Measurements from ENCODE around the gene GNPAT.

The GNPAT gene

GRCh38 chr1:231240883-231241735 lies at the start of gene GNPAT:
GNPAT (plus strand) TSS chr1:231241212; CDS start chr1:231241379, 167 bp downstream.
- DNase-seq (ENCODE audit: insufficient read length, low spot score): peak; percentile 89
- no peak for FAIRE-seq
- TF ChIP-seq POLR2A (IDR thresholded peaks at IDR 0.05; ENCODE audit: low read depth, low read length): peak; percentile 94

- FAIRE-seq: no peak
- TF ChIP-seq POLR2A (IDR thresholded peaks at IDR 0.05; ENCODE audit: low read depth, low read length): no peak
- no peak for DNase-seq (ENCODE audit: insufficient read length, low spot score)
These were observed 48.3 kb upstream of the GNPAT start for GRCh38 chr1:231192620-231193163.

GRCh38 chr1:231193710-231194340 lies 47.2 kb upstream of the GNPAT start:
- no peak for FAIRE-seq
- no peak for TF ChIP-seq POLR2A (IDR thresholded peaks at IDR 0.05; ENCODE audit: low read depth, low read length)
- no peak for DNase-seq (ENCODE audit: insufficient read length, low spot score)

- FAIRE-seq (no peak), DNase-seq (ENCODE audit: insufficient read length, low spot score) (no peak)
- TF ChIP-seq POLR2A (IDR thresholded peaks at IDR 0.05; ENCODE audit: low read depth, low read length): no peak
These were observed 46.6 kb upstream of the GNPAT start for GRCh38 chr1:231194476-231194842.

- TF ChIP-seq POLR2A (IDR thresholded peaks at IDR 0.05; ENCODE audit: low read depth, low read length): no peak
- no peak for FAIRE-seq
- DNase-seq (ENCODE audit: insufficient read length, low spot score): no peak
These were observed 46.0 kb upstream of the GNPAT start for GRCh38 chr1:231194843-231195516.

- TF ChIP-seq POLR2A (IDR thresholded peaks at IDR 0.05; ENCODE audit: low read depth, low read length): no peak
- FAIRE-seq (no peak), DNase-seq (ENCODE audit: insufficient read length, low spot score) (no peak)
These were observed 44.7 kb upstream of the GNPAT start for GRCh38 chr1:231196307-231196706.

GRCh38 chr1:231196728-231197127 lies 44.3 kb upstream of the GNPAT start:
- FAIRE-seq (no peak), DNase-seq (ENCODE audit: insufficient read length, low spot score) (no peak)
- no peak for TF ChIP-seq POLR2A (IDR thresholded peaks at IDR 0.05; ENCODE audit: low read depth, low read length)

GRCh38 chr1:231199868-231200267 lies 41.1 kb upstream of the GNPAT start:
- DNase-seq (ENCODE audit: insufficient read length, low spot score) (no peak), FAIRE-seq (no peak)
- no peak for TF ChIP-seq POLR2A (IDR thresholded peaks at IDR 0.05; ENCODE audit: low read depth, low read length)

GRCh38 chr1:231200388-231201031 lies 40.5 kb upstream of the GNPAT start:
- no peak for TF ChIP-seq POLR2A (IDR thresholded peaks at IDR 0.05; ENCODE audit: low read depth, low read length)
- DNase-seq (ENCODE audit: insufficient read length, low spot score): peak; percentile 46
- FAIRE-seq: no peak

- FAIRE-seq: no peak
- no peak for TF ChIP-seq POLR2A (IDR thresholded peaks at IDR 0.05; ENCODE audit: low read depth, low read length)
- DNase-seq (ENCODE audit: insufficient read length, low spot score): no peak
These were observed 39.5 kb upstream of the GNPAT start for GRCh38 chr1:231201375-231201978.

GRCh38 chr1:231201979-231202633 lies 38.9 kb upstream of the GNPAT start:
- no peak for FAIRE-seq

GRCh38 chr1:231203259-231204057 lies 37.6 kb upstream of the GNPAT start:
- DNase-seq (ENCODE audit: insufficient read length, low spot score) (no peak), FAIRE-seq (no peak)
- no peak for TF ChIP-seq POLR2A (IDR thresholded peaks at IDR 0.05; ENCODE audit: low read depth, low read length)

More at GRCh38 chr1:231201979-231202633, 38.9 kb upstream of the GNPAT start:
- no peak for DNase-seq (ENCODE audit: insufficient read length, low spot score)
- no peak for TF ChIP-seq POLR2A (IDR thresholded peaks at IDR 0.05; ENCODE audit: low read depth, low read length)
